Prostate gland (tissue), 2 donors: Measurements from ENCODE around the gene TRMT2A. TPM values are rescaled to one million over a fixed set of nuclear protein-coding genes. Genes with fewer than 3 reads are reported as not detected.
A peak's percentile ranks its signal among the peaks of the same experiment; 100 is the strongest.

ENCODE experiments used
- DNase-seq: peaks from one replicate; pipeline ENCODE4 v3.0.0-alpha.2; 2019; ENCODE audit warnings: low spot score
- H3K27ac ChIP-seq, 2 donors: fragments of 200-600 bp; sonication (generic); 2 replicates each; pipeline ENCODE4 v1.5.1; 2017 to 2019
- H3K27me3 ChIP-seq: fragments of 200-600 bp; sonication (generic); replicated peaks from 2 replicates; pipeline ENCODE4 v1.5.1; 2019; ENCODE audit not compliant: insufficient read depth
- H3K36me3 ChIP-seq, 2 donors: fragments of 200-600 bp; sonication (generic); 1 replicate in 1 of 2; 2 replicates in 1 of 2; pipeline versions ENCODE4 v1.5.1 to v1.8.1; 2017 to 2019
- H3K4me1 ChIP-seq: fragments of 200-600 bp; sonication (generic); replicated peaks from 2 replicates; pipeline ENCODE4 v1.5.1; 2019
- H3K4me3 ChIP-seq, 2 donors: fragments of 200-600 bp; sonication (generic); 2 replicates each; pipeline ENCODE4 v1.5.1; 2017 to 2019
- H3K9me3 ChIP-seq: fragments of 200-600 bp; sonication (generic); 2 replicates; pipeline ENCODE4 v1.5.1; 2017
- CTCF ChIP-seq, 4 experiments: fragments of 200-600 bp in 2 of 4; fragments of 450-650 bp in 2 of 4; sonication (generic) in 2 of 4; IDR thresholded peaks; 1 replicate in 3 of 4; 2 replicates in 1 of 4; pipeline ENCODE4 v1.5.1; 2016 to 2019; ENCODE audit warnings: antibody characterized with exemption in 4 of 4, mild to moderate bottlenecking in 2 of 4, moderate library complexity in 2 of 4
- POLR2A ChIP-seq: fragments of 450-650 bp; IDR thresholded peaks from one replicate; pipeline ENCODE4 v1.6.1; 2016; ENCODE audit warnings: antibody characterized with exemption, mild to moderate bottlenecking
- POLR2AphosphoS5 ChIP-seq: sonication (generic); formaldehyde crosslinking; IDR thresholded peaks from one replicate; pipeline ENCODE4 v1.6.1; 2017; ENCODE audit warnings: antibody characterized with exemption
- whole genome bisulfite sequencing: methylation state at CpG from one replicate; pipeline ENCODE4 v1.1.5; 2018; 5-methylcytosine and 5-hydroxymethylcytosine counted together
- intact Hi-C: fragments of 100-400 bp; cut with DNase I; formaldehyde crosslinking; loops from one replicate; pipeline ENCODE4 v1.14.2; 2022
- total RNA-seq, 2 donors: library from RNA; depleted of rRNA; stranded (reverse); fragments of >200 nt; gene quantifications; one replicate each; pipeline ENCODE4 v1.1.0, GENCODE V29; 2016

The TRMT2A gene, protein sequence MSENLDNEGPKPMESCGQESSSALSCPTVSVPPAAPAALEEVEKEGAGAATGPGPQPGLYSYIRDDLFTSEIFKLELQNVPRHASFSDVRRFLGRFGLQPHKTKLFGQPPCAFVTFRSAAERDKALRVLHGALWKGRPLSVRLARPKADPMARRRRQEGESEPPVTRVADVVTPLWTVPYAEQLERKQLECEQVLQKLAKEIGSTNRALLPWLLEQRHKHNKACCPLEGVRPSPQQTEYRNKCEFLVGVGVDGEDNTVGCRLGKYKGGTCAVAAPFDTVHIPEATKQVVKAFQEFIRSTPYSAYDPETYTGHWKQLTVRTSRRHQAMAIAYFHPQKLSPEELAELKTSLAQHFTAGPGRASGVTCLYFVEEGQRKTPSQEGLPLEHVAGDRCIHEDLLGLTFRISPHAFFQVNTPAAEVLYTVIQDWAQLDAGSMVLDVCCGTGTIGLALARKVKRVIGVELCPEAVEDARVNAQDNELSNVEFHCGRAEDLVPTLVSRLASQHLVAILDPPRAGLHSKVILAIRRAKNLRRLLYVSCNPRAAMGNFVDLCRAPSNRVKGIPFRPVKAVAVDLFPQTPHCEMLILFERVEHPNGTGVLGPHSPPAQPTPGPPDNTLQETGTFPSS
- total RNA-seq: 100 to 1,000 TPM in 1 of 2 donors, 10 to 100 TPM in 1; 65.8 to 123 TPM

DNA sequence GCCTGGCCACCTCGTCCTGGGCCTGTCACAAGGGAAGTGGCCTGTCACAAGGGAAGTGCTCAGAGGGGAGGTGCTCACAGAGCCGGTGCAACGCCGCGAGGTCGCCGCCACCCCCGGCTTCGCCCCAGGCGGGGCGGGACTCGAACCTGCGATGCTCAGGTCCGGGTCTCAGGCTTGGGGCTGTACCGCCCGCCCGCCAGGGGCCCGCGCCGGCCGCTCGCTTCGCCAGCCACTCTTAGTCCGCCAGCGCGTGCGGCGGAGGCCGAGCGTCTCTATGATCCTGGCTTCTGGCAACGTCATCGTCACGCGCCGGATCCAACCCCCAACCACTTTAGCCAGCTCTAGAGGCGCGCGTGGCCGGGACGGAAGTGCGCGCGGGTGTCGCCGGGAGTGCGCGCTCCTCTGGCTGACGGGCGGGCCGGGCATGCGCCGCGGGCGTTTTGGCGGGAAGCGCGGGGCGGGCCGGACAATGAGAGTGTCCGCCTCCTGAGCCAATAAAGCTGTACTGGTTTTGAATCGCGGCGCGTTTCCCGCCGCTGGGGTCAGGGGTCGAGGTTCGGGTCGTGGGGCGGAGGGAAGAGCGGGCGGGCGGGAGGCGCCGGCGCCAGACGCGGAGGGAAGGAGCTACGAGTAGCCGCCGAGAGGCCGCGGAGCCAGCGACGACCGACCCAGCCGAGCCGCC is at the start of gene TRMT2A:
Gene TRMT2A, minus strand, starts transcription at position 276 of the 682 bp plus-strand sequence. CDS start 320 bp downstream, outside the sequence.
- H3K36me3 ChIP-seq: peaks cover 0 to 21% of the 10 kb centered on the region in 2 donors
- intact Hi-C loops: loop anchor here (2.0 kb wide), 1 partner anchor 36 kb away; the partner anchor contains the start of gene DGCR8
- peak within 1 kb of the TSS; percentile 63 to 83 for H3K27ac ChIP-seq
- TF ChIP-seq POLR2AphosphoS5 (peak; percentile 95), CTCF (IDR thresholded peaks at IDR 0.05) (peak in 2 of 4 experiments; percentile 34 to 38), POLR2A (peak; percentile 37)
- H3K9me3 ChIP-seq: no peaks in the 10 kb centered on the region
- peak; percentile 97 for DNase-seq
- WGBS: under 1% methylated on average over 68 of the region's 88 CpGs
- no peaks in the 10 kb centered on the region for H3K27me3 ChIP-seq
- H3K4me3 ChIP-seq: peak within 1 kb of the TSS; percentile 80 to 88
- H3K4me1 ChIP-seq: peaks cover 3% of the 10 kb centered on the region

DNA sequence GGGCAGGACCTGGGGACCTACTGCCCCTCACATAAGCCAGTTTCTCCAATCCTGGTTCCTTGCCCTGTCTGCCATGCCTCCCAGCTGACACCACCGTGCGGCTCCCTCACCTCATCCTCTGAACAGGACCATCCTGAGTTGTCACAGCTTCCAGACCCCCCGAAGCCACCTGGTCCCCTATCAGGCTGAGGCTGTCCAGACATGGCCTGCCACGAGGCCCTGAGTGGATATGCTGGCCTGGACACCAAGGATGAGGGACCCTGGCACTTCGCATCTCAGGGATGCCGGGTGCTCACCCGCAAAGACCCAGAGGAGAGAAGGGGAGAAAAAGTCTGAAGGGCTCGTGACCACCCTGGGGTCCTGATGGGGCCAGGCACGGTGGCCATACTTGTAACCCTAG is 49.7 kb upstream of the TRMT2A start:
- Histone ChIP-seq H3K4me3 (no peak overlapping the region), H3K36me3 (no peaks in the 10 kb centered on the region), H3K4me1 (no peaks in the 10 kb centered on the region), H3K9me3 (no peaks in the 10 kb centered on the region), H3K27me3 (no peaks in the 10 kb centered on the region), H3K27ac (no peak overlapping the region)
- 93% methylated on average over 9 of the region's 9 CpGs for WGBS
- DNase-seq: no peak
- no peak for TF ChIP-seq POLR2AphosphoS5
- TF ChIP-seq POLR2A: no peak
- no peak for TF ChIP-seq CTCF (IDR thresholded peaks at IDR 0.05)
- intact Hi-C loops: no loop called here

- no peak for TF ChIP-seq POLR2AphosphoS5
- no peak for TF ChIP-seq CTCF (IDR thresholded peaks at IDR 0.05)
- no peak for TF ChIP-seq POLR2A
- Histone ChIP-seq H3K27ac (no peak overlapping the region), H3K27me3 (no peaks in the 10 kb centered on the region), H3K36me3 (no peaks in the 10 kb centered on the region), H3K4me1 (no peaks in the 10 kb centered on the region), H3K9me3 (no peaks in the 10 kb centered on the region), H3K4me3 (no peak overlapping the region)
- no peak for DNase-seq
- intact Hi-C loops: no loop called here
- WGBS: 90% methylated on average over 7 of the region's 7 CpGs
Observed at GRCh38 chr22:20165913-20166312, 48.9 kb upstream of the TRMT2A start.

GRCh38 chr22:20165421-20165820 is 48.4 kb upstream of the TRMT2A start:
- no peaks in the 10 kb centered on the region for H3K27me3 ChIP-seq
- no peak for TF ChIP-seq CTCF (IDR thresholded peaks at IDR 0.05)
- no peak for TF ChIP-seq POLR2AphosphoS5
- no peak for TF ChIP-seq POLR2A
- 96% methylated on average over 10 of the region's 12 CpGs for WGBS

More at GRCh38 chr22:20165421-20165820, 48.4 kb upstream of the TRMT2A start:
- Histone ChIP-seq H3K27ac (no peak overlapping the region), H3K9me3 (no peaks in the 10 kb centered on the region), H3K4me1 (no peaks in the 10 kb centered on the region), H3K4me3 (no peak overlapping the region), H3K36me3 (no peaks in the 10 kb centered on the region)
- intact Hi-C loops: no loop called here
- DNase-seq: no peak
